Left ventricle myocardium inferior (tissue), 1 donor: ENCODE results near the gene YPEL5. TPM values are rescaled to one million over a fixed set of nuclear protein-coding genes. Genes with fewer than 3 reads are reported as not detected.

Experiments
- DNase-seq: peaks from one replicate; pipeline ENCODE4 v3.0.0-alpha.2; 2020
- H3K27ac ChIP-seq: fragments of 200-600 bp; replicated peaks from 2 replicates; pipeline ENCODE4 v1.8.0; 2021
- H3K27me3 ChIP-seq: fragments of 200-600 bp; 2 replicates; pipeline ENCODE4 v1.8.0; 2021; ENCODE audit warnings: low read depth
- H3K36me3 ChIP-seq: fragments of 200-600 bp; 2 replicates; pipeline ENCODE4 v1.8.0; 2021
- H3K4me1 ChIP-seq: fragments of 200-600 bp; 2 replicates; pipeline ENCODE4 v1.8.0; 2021
- H3K4me3 ChIP-seq: fragments of 200-600 bp; 2 replicates; pipeline ENCODE4 v1.8.0; 2021; ENCODE audit warnings: mild to moderate bottlenecking, moderate library complexity
- H3K9me3 ChIP-seq: fragments of 200-600 bp; replicated peaks from 2 replicates; pipeline ENCODE4 v1.8.0; 2021
- CTCF ChIP-seq: fragments of 200-600 bp; IDR thresholded peaks from 2 replicates; pipeline ENCODE4 v1.8.0; 2021; ENCODE audit warnings: antibody characterized with exemption, mild to moderate bottlenecking, borderline replicate concordance
- intact Hi-C: fragments of 100-400 bp; cut with micrococcal nuclease; formaldehyde crosslinking; loops from one replicate; pipeline ENCODE4 v1.11.0; 2022
- total RNA-seq: library from RNA; stranded (reverse); fragmentation: NEBNext Ultra II Directional; extraction: Animal tissue kit (Norgen Biotek cat#: 25700); gene quantifications from one replicate; pipeline ENCODE4 v1.2.1, GENCODE V29; 2021
- donor health status: DM: no; HTN: yes; CAD: no; lungs with severe emphysema.

YPEL5 gene
- total RNA-seq, 1 donor from 2014 or later: 63.6 TPM

GRCh38 chr2:30112561-30112960 is 34.2 kb upstream of the YPEL5 start:
- peaks cover 5% of the 10 kb centered on the region for H3K4me1 ChIP-seq
- H3K36me3 ChIP-seq: no peaks in the 10 kb centered on the region
- DNase-seq: no peak
- no peak for TF ChIP-seq CTCF
- no peaks in the 10 kb centered on the region for H3K9me3 ChIP-seq
- no peak overlapping the region for H3K4me3 ChIP-seq
- H3K27ac ChIP-seq: no peak overlapping the region
- intact Hi-C loops: no loop called here
- peaks cover 10% of the 10 kb centered on the region for H3K27me3 ChIP-seq

- intact Hi-C loops: no loop called here
- Histone ChIP-seq H3K4me1 (peaks cover 5% of the 10 kb centered on the region), H3K36me3 (no peaks in the 10 kb centered on the region), H3K27me3 (peaks cover 10% of the 10 kb centered on the region), H3K9me3 (no peaks in the 10 kb centered on the region), H3K4me3 (no peak overlapping the region), H3K27ac (no peak overlapping the region)
- DNase-seq: no peak
- no peak for TF ChIP-seq CTCF
Measured at GRCh38 chr2:30113617-30114293, 33.1 kb upstream of the YPEL5 start.

DNA sequence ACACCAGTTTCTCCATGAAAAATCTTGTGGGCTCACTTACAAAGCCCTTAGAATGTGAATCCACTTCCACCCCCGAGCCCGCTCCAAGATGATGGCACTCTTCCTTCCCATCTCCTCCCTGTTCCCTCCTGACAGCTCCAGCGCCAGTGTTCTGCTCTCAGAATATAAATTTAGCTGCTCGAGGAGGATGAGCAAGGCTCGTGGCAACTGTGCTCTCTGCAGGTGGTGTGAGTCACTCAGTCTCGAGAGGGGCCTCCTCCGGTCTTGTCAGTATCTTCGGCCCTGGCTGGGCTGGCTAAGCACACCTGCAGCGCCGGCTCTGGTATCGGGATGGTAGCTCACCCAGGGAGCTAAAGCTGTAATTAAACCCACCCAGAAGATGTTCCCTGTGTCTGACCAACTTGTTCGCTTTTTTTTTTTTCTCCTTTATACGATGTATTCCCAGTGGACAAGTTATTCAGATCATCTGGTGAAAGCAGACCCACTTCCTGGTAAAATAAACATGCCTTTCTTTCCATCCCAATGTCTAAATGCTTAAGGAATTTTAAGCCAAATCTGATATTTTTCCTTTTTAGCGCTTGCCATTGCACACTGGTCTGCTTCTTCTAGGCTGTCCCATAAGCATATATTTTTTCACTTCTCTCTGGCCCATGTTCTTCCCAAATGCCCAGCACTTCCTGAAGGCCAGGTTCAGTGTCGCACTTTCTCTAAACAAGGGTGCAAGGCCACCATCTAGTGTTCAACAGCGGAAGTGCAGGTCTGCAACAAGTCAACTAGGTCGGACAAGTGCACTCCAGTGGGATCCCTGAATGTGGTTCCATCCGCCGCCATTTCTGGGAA is 31.4 kb upstream of the YPEL5 start:
- Histone ChIP-seq H3K36me3 (no peaks in the 10 kb centered on the region), H3K9me3 (no peaks in the 10 kb centered on the region), H3K27me3 (peaks cover 16% of the 10 kb centered on the region), H3K4me1 (peaks cover 5% of the 10 kb centered on the region), H3K27ac (no peak overlapping the region), H3K4me3 (no peak overlapping the region)
- peak; percentile 78 for DNase-seq
- intact Hi-C loops: no loop called here
- peak; percentile 94 for TF ChIP-seq CTCF

- DNase-seq: no peak
- H3K27ac ChIP-seq: no peak overlapping the region
- intact Hi-C loops: no loop called here
- no peaks in the 10 kb centered on the region for H3K9me3 ChIP-seq
- H3K36me3 ChIP-seq: no peaks in the 10 kb centered on the region
- no peak overlapping the region for H3K4me3 ChIP-seq
- peaks cover 5% of the 10 kb centered on the region for H3K4me1 ChIP-seq
- peaks cover 17% of the 10 kb centered on the region for H3K27me3 ChIP-seq
- no peak for TF ChIP-seq CTCF
Measured at GRCh38 chr2:30115981-30116285, 30.9 kb upstream of the YPEL5 start.

DNA sequence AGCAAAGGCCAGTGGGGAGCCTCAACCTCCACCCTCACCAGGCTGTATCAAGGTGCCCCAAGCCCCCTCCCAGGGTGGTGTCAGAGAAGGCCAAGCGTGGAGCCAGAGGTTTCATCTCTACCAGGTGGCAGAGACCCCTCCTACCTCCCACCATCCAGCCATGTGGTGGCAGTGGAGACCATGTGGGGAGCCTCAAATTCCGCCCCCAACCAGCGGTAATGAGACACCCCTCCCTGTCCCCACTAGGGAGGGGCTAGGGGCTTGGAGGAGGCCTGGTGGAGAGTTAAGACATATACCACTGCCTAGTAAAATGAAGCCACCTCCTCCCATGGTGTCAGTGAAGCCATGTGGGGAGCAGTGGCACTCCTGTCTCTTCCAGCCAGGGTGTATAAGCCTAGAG is 24.4 kb upstream of the YPEL5 start:
- TF ChIP-seq CTCF: no peak
- Histone ChIP-seq H3K4me1 (no peaks in the 10 kb centered on the region), H3K27ac (no peak overlapping the region), H3K36me3 (no peaks in the 10 kb centered on the region), H3K4me3 (no peak overlapping the region), H3K9me3 (peaks cover 6% of the 10 kb centered on the region), H3K27me3 (peaks cover 14% of the 10 kb centered on the region)
- DNase-seq: no peak
- intact Hi-C loops: no loop called here
